ACC112 (cell line): ENCODE data around the gene MEOX2.
A peak's percentile ranks its signal among the peaks of the same experiment; 100 is the strongest.

ENCODE experiments used
- H2AFZ ChIP-seq: fragments of 200-600 bp; sonication (generic); one replicate; pipeline ENCODE4 v1.6.0; 2017; ENCODE audit warnings: antibody characterized with exemption, low read length; ENCODE audit not compliant: unreplicated experiment
- H3K27ac ChIP-seq: fragments of 200-600 bp; sonication (generic); 2 replicates; pipeline ENCODE4 v1.5.1; 2014; ENCODE audit warnings: low read depth, mild to moderate bottlenecking, antibody characterized with exemption, low read length, moderate library complexity
- H3K27me3 ChIP-seq: fragments of 200-600 bp; sonication (generic); 2 replicates; pipeline ENCODE4 v1.6.1; 2014; ENCODE audit warnings: mild to moderate bottlenecking, antibody characterized with exemption, low read length, moderate library complexity, mixed read lengths; ENCODE audit not compliant: insufficient read depth
- H3K36me3 ChIP-seq: fragments of 200-600 bp; sonication (generic); 2 replicates; pipeline ENCODE4 v1.6.1; 2016; ENCODE audit warnings: mild to moderate bottlenecking, antibody characterized with exemption, low read length, moderate library complexity, mixed read lengths; ENCODE audit not compliant: insufficient read depth
- H3K4me1 ChIP-seq: fragments of 200-600 bp; sonication (generic); one replicate; pipeline ENCODE4 v1.6.1; 2016; ENCODE audit warnings: low read length, mixed read lengths; ENCODE audit not compliant: insufficient read depth, unreplicated experiment, control insufficient read depth
- H3K4me3 ChIP-seq: fragments of 200-600 bp; sonication (generic); 2 replicates; pipeline ENCODE4 v1.5.1; 2014; ENCODE audit warnings: mild to moderate bottlenecking, low read depth, low read length
- H3K79me2 ChIP-seq: fragments of 200-600 bp; sonication (generic); one replicate; pipeline ENCODE4 v1.6.0; 2016; ENCODE audit warnings: low read length; ENCODE audit not compliant: control insufficient read depth, unreplicated experiment, insufficient read depth

The MEOX2 gene

DNA sequence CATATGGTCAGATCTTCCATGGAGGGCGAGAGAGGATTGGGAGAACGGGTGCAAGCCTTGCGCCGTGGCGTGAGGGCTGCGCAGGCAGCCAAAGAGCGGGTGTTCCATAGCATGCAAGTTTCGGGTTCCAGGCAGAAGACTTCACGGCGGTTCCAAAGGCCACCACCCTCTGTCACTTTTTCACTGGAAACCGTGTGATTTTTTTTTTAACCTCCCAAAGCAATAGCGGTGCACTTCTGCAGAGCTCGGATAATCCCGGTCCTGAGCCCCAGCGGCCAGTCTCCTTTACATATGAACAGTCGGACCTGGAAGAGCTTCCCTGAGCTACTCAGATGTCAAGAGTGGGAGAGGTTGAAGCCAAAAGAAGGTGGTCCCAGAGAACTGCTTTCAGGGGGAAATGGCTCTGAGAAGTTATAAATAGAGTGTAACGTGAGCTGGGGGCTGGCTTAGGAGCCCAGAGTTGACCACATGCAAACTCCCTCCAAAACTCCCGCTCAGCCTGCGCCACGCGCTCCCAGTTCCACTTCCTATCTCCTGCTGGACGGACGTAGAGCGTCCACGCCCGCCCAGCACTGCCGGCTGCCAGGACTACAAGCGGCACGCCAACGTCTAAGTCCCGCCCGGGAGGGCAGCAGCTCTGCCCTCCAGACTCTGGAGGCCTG lies at the start of gene MEOX2:
Gene MEOX2, minus strand, starts transcription at position 389 of the 662 bp plus-strand sequence. Its CDS starts 281 bp downstream, at position 108.
- peak within 1 kb of the TSS; percentile 87 for H2AFZ ChIP-seq
- H3K27ac ChIP-seq = peak within 1 kb of the TSS; percentile 87
- peak within 1 kb of the TSS; percentile 99 for H3K4me3 ChIP-seq
- no peaks in the 10 kb centered on the region for H3K27me3 ChIP-seq
- no peaks in the 10 kb centered on the region for H3K36me3 ChIP-seq
- H3K79me2 ChIP-seq = peaks cover 48% of the 10 kb centered on the region
- H3K4me1 ChIP-seq = peaks cover 3% of the 10 kb centered on the region

- Histone ChIP-seq H3K27me3 (no peaks in the 10 kb centered on the region), H3K79me2 (no peaks in the 10 kb centered on the region), H3K4me1 (no peaks in the 10 kb centered on the region), H3K4me3 (no peak overlapping the region), H3K27ac (no peak overlapping the region), H2AFZ (peak overlapping the region; percentile 32), H3K36me3 (no peaks in the 10 kb centered on the region)
Observed at GRCh38 chr7:15729746-15730145, 43.3 kb upstream of the MEOX2 start.

- Histone ChIP-seq H3K4me1 (no peaks in the 10 kb centered on the region), H2AFZ (no peak overlapping the region), H3K79me2 (no peaks in the 10 kb centered on the region), H3K27me3 (no peaks in the 10 kb centered on the region), H3K4me3 (no peak overlapping the region), H3K36me3 (no peaks in the 10 kb centered on the region), H3K27ac (no peak overlapping the region)
Observed at GRCh38 chr7:15725051-15725450, 38.6 kb upstream of the MEOX2 start.

DNA sequence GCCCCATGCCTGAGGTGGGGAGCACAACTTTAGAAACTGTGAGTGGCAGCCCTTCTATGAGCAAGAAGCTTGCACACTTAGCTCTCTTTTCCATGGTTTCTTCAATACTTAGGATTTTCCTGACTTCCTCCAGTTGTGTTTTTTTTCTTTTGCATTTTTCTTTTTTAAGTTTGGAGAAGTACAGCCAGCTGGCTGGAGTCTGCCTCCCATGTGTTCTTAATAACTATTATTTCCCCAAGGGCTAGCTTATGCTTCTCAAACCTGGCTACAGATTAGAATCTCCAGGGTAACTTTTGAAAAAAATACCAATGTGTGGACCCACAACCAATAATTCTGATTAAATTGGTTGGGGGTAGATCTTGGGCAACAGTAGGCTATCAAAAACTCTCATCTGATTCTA lies 37.4 kb upstream of the MEOX2 start:
- Histone ChIP-seq H3K4me3 (no peak overlapping the region), H3K27me3 (no peaks in the 10 kb centered on the region), H3K36me3 (no peaks in the 10 kb centered on the region), H3K79me2 (no peaks in the 10 kb centered on the region), H3K4me1 (no peaks in the 10 kb centered on the region), H2AFZ (no peak overlapping the region), H3K27ac (no peak overlapping the region)

DNA sequence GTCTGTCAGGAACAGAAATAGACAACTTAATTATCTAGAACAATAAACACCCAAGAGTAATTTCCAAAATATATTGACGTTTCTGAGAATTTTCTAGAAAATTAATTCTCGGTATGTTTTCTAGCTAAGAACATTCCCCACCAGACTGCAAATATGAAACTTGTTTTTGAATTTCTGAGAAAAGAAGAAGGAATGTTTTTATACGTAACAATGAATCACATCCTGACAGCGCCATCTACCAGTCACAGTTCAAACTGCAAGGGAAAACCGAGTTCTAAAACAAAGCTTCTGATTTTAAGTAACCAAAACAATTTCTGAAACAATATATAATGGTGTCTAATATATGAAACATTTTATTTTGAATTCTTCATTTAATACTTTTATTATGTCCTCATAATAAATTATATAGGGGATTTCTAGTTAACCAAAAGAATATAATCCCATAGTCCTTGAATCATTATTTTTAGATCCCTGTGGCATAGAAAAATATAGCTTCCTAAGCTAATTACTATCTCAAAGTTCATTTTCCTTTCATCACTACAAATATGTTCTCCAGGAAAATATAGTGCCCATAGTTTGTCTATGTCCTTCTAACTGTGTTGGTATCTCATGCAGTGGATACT lies 34.5 kb upstream of the MEOX2 start:
- no peaks in the 10 kb centered on the region for H3K36me3 ChIP-seq
- H3K4me1 ChIP-seq = no peaks in the 10 kb centered on the region
- H3K4me3 ChIP-seq = no peak overlapping the region
- H2AFZ ChIP-seq = peak overlapping the region; percentile 19
- no peaks in the 10 kb centered on the region for H3K79me2 ChIP-seq
- H3K27me3 ChIP-seq = no peaks in the 10 kb centered on the region
- H3K27ac ChIP-seq = no peak overlapping the region

DNA sequence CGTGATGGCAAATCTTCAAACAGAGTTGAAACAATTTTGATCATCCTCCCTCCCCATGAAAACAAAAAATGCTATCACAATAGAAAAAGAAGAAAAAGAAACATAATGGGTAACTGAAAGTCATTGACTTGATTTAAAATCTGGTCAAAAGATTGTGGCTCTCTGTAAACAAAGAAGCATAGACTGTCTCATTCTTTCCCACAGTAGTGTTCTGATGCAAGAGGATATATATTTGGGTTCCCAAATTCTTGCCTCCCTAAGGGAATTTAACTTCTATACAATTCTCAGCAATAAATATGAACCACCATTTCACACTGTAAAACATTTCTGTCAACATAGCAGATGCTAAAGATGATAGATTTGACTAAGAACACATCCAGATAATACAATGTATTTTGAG lies 32.8 kb upstream of the MEOX2 start:
- Histone ChIP-seq H3K79me2 (no peaks in the 10 kb centered on the region), H3K27ac (no peak overlapping the region), H2AFZ (peak overlapping the region; percentile 46), H3K4me1 (no peaks in the 10 kb centered on the region), H3K27me3 (no peaks in the 10 kb centered on the region), H3K36me3 (no peaks in the 10 kb centered on the region), H3K4me3 (no peak overlapping the region)

DNA sequence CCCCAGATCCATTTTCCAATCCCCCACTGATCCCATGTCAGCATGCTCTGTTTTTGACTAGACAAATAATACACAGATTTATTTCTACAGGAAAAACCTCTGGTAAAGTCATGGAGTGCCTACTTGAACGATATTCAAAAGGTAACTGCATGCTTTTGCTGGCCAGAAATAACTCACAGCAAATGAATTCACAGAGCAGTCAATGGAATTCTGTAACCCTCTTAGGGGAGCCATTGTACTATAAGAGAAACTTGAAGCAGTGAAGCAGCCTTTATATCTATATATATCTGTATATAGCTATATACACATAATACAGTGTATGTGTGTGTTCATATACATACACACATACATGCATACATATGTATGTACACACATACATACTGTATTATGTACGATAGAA lies 29.0 kb upstream of the MEOX2 start:
- no peaks in the 10 kb centered on the region for H3K27me3 ChIP-seq
- no peak overlapping the region for H3K27ac ChIP-seq
- H2AFZ ChIP-seq = no peak overlapping the region
- H3K4me3 ChIP-seq = no peak overlapping the region
- no peaks in the 10 kb centered on the region for H3K79me2 ChIP-seq
- no peaks in the 10 kb centered on the region; the same call in 1 of the 2 replicates for H3K36me3 ChIP-seq
- H3K4me1 ChIP-seq = peaks cover 3% of the 10 kb centered on the region

- Histone ChIP-seq H3K79me2 (no peaks in the 10 kb centered on the region), H3K4me3 (no peak overlapping the region), H3K36me3 (no peaks in the 10 kb centered on the region; the same call in 1 of the 2 replicates), H3K27me3 (no peaks in the 10 kb centered on the region), H2AFZ (no peak overlapping the region), H3K27ac (no peak overlapping the region), H3K4me1 (peaks cover 16% of the 10 kb centered on the region)
Observed at GRCh38 chr7:15709978-15710377, 23.5 kb upstream of the MEOX2 start.

- Histone ChIP-seq H3K4me1 (peaks cover 16% of the 10 kb centered on the region), H3K79me2 (no peaks in the 10 kb centered on the region), H3K4me3 (no peak overlapping the region), H2AFZ (no peak overlapping the region), H3K27ac (no peak overlapping the region), H3K27me3 (no peaks in the 10 kb centered on the region), H3K36me3 (no peaks in the 10 kb centered on the region)
Observed at GRCh38 chr7:15707570-15707969, 21.1 kb upstream of the MEOX2 start.

GRCh38 chr7:15703732-15704131 lies 17.2 kb upstream of the MEOX2 start:
- H3K27ac ChIP-seq = no peak overlapping the region
- no peaks in the 10 kb centered on the region for H3K36me3 ChIP-seq
- no peaks in the 10 kb centered on the region for H3K79me2 ChIP-seq
- no peak overlapping the region for H2AFZ ChIP-seq
- no peak overlapping the region for H3K4me3 ChIP-seq
- no peaks in the 10 kb centered on the region for H3K4me1 ChIP-seq
- H3K27me3 ChIP-seq = no peaks in the 10 kb centered on the region

DNA sequence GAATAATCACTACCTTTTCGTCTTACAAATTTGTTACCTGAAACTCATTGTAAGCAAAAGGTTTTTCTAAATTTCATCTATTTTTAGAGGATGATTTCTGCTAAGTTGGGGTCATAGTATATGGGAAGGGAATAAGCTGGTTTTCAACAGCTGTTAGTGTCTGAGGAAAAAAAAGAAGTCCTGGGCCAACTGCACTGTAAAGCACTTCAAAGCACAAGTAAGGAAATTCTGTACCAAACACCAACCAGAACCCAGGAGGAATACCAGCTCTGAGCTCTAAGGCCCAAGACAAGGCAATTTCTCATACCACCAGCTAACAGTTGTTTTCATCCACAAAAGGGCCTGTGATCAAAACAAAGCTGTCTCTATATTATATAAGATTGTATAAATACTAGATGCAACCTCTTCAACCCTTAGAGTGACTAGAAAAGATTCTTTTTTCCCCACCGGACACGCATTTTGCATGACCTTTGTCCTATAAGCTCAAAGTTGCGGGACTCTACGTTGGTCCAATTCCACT lies 6.1 kb upstream of the MEOX2 start:
- Histone ChIP-seq H3K36me3 (no peaks in the 10 kb centered on the region), H3K79me2 (no peaks in the 10 kb centered on the region), H3K27me3 (no peaks in the 10 kb centered on the region), H3K27ac (no peak overlapping the region), H2AFZ (no peak overlapping the region), H3K4me1 (peaks cover 3% of the 10 kb centered on the region), H3K4me3 (no peak overlapping the region)
